Uterine smooth muscle cell (primary cell): ENCODE data around the gene EFNB1. TPM values are rescaled to one million over a fixed set of nuclear protein-coding genes. Genes with fewer than 3 reads are reported as not detected.

ENCODE experiments used
- total RNA-seq: library from RNA; depleted of rRNA; stranded (reverse); fragments of >200 nt; gene quantifications from 2 replicates; pipeline ENCODE4 v1.2.3, GENCODE V29; 2014

The EFNB1 gene
- 22.7 and 25.0 TPM in 2 replicates for total RNA-seq

DNA sequence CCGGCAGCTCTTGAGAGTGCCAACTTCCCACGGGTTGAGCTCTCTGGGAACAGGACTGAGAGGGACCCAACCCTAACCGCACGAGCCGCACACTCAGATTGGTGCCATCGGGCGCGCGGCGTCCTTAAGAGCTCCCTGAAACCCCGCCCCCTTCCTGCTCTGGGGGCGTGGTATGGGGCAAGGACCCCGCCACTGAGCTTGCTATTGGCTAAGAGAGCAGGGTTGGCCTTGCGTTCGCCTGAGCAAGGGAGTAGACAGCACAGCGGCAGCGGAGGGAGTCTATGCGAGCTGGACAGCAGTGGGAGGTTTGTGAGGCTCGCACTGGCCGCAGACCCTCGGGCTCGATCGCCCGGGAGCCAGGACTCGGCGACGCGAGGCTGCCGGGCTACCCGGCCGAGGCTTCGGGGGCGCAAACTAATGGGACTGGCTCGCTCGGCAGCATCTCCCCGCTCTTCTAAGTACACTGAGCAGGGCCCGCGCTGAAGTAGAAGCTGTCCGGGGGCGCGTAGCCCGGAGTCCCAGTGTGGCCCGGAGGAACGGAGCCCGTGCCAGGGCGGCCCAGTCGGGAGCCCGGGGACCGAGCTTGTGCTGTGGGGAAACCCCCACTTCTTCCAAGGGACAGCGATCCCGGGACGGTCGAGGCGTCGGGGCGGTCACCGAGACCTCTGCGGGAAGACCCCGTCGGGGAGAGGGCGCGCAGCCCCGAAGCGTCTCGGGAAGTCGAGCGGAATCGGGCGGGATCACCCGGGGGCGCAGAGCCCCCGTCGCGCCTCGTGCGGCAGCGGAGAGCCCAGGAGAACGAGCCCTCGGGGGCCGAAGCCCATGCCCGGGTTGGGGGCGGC lies at the start of gene EFNB1:
TSS of gene EFNB1 (plus strand) at position 282 of the 842 bp plus-strand sequence. CDS start 756 bp downstream, outside the sequence.

Other genes starting within 250 kb of the EFNB1 start
- 3.2 and 8.7 TPM in 2 replicates for gene STARD8, start 181.4 kb upstream of the EFNB1 start, total RNA-seq